DND-41 (cell line): ENCODE data around the gene SGO1.

ENCODE experiments used
- EZH2 ChIP-seq: IDR thresholded peaks from 3 replicates; pipeline ENCODE4 v1.6.1; 2012; ENCODE audit warnings: borderline replicate concordance, low read depth, mild to moderate bottlenecking, moderate library complexity, low read length, inconsistent platforms; ENCODE audit not compliant: severe bottlenecking
- TF ChIP-seq, protein P1 (sequence below): IDR thresholded peaks from 2 replicates; pipeline ENCODE4 v1.5.1; 2012; ENCODE audit warnings: borderline replicate concordance, low read length, moderate library complexity, mild to moderate bottlenecking; ENCODE audit not compliant: poor library complexity, severe bottlenecking; ENCODE audit errors: extremely low read depth

DNA sequence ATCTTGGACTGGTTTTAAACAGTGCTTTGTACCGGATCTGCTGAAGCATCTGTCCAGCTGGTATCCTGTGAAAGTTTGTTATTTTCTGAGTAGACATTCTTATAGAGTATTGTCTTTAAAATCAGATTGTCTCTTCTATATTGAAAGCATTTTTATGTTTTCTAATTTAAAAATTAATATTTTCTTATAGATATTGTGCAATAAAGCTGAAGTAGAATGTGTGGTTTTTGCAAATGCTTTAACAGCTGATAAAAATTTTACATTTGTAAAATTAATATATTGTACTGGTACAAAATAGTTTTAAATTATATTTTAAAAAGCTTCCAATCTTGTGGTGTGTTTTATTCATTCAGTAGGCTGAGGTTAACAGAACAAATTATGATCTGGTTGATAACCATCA lies 31.9 kb downstream of the SGO1 start:
- TF ChIP-seq, protein P1, sequence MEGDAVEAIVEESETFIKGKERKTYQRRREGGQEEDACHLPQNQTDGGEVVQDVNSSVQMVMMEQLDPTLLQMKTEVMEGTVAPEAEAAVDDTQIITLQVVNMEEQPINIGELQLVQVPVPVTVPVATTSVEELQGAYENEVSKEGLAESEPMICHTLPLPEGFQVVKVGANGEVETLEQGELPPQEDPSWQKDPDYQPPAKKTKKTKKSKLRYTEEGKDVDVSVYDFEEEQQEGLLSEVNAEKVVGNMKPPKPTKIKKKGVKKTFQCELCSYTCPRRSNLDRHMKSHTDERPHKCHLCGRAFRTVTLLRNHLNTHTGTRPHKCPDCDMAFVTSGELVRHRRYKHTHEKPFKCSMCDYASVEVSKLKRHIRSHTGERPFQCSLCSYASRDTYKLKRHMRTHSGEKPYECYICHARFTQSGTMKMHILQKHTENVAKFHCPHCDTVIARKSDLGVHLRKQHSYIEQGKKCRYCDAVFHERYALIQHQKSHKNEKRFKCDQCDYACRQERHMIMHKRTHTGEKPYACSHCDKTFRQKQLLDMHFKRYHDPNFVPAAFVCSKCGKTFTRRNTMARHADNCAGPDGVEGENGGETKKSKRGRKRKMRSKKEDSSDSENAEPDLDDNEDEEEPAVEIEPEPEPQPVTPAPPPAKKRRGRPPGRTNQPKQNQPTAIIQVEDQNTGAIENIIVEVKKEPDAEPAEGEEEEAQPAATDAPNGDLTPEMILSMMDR, result no peak
- no peak for TF ChIP-seq EZH2
